ENCODE results near the gene KIF1C.
"Not testable (repeated sequence)": the region's sequence is repeated elsewhere in the genome, so short reads cannot be mapped to it uniquely, and the experiment has no call there.

The KIF1C gene

GRCh38 chr17:4999430-5000093 lies 1.8 kb downstream of the KIF1C start:
- in situ Hi-C loops (cut with HindIII; ENCODE audit: low sequenced_read_pairs), result no loop called here

- in situ Hi-C loops (cut with HindIII; ENCODE audit: low sequenced_read_pairs), result no loop called here
Observed at GRCh38 chr17:5000237-5000639, 2.5 kb downstream of the KIF1C start.

- in situ Hi-C loops (cut with HindIII; ENCODE audit: low sequenced_read_pairs), result no loop called here
Observed at GRCh38 chr17:5002121-5002788, 4.5 kb downstream of the KIF1C start.

- in situ Hi-C loops (cut with HindIII; ENCODE audit: low sequenced_read_pairs), result no loop called here
Observed at GRCh38 chr17:5003214-5003867, 5.6 kb downstream of the KIF1C start.

- in situ Hi-C loops (cut with HindIII; ENCODE audit: low sequenced_read_pairs), result no loop called here
Observed at GRCh38 chr17:5011928-5012327, 14.2 kb downstream of the KIF1C start.

GRCh38 chr17:5014357-5014756 lies 16.6 kb downstream of the KIF1C start:
- in situ Hi-C loops (cut with HindIII; ENCODE audit: low sequenced_read_pairs), result no loop called here

GRCh38 chr17:5019475-5019956 lies 21.8 kb downstream of the KIF1C start:
- in situ Hi-C loops (cut with HindIII; ENCODE audit: low sequenced_read_pairs), result no loop called here

GRCh38 chr17:5020502-5021023 lies 22.8 kb downstream of the KIF1C start:
- in situ Hi-C loops (cut with HindIII; ENCODE audit: low sequenced_read_pairs), result no loop called here

GRCh38 chr17:5022171-5022711 lies 24.5 kb downstream of the KIF1C start:
- in situ Hi-C loops (cut with HindIII; ENCODE audit: low sequenced_read_pairs), result no loop called here

GRCh38 chr17:5023588-5024147 lies 25.9 kb downstream of the KIF1C start:
- in situ Hi-C loops (cut with HindIII; ENCODE audit: low sequenced_read_pairs), result no loop called here

GRCh38 chr17:5024604-5025003 lies 26.9 kb downstream of the KIF1C start:
- in situ Hi-C loops (cut with HindIII; ENCODE audit: low sequenced_read_pairs), result no loop called here

GRCh38 chr17:5027299-5027698 lies 29.5 kb downstream of the KIF1C start:
- in situ Hi-C loops (cut with HindIII; ENCODE audit: low sequenced_read_pairs), result no loop called here

GRCh38 chr17:5027916-5028315 lies 30.2 kb downstream of the KIF1C start:
- in situ Hi-C loops (cut with HindIII; ENCODE audit: low sequenced_read_pairs), result no loop called here

- in situ Hi-C loops (cut with HindIII; ENCODE audit: low sequenced_read_pairs), result not testable (repeated sequence)
Observed at GRCh38 chr17:5030168-5030567, 32.4 kb downstream of the KIF1C start.

GRCh38 chr17:5031365-5032082 lies 33.8 kb downstream of the KIF1C start:
- in situ Hi-C loops (cut with HindIII; ENCODE audit: low sequenced_read_pairs), result no loop called here

- in situ Hi-C loops (cut with HindIII; ENCODE audit: low sequenced_read_pairs), result no loop called here
Observed at GRCh38 chr17:5032865-5033264, 35.1 kb downstream of the KIF1C start.

- in situ Hi-C loops (cut with HindIII; ENCODE audit: low sequenced_read_pairs), result no loop called here
Observed at GRCh38 chr17:5033352-5034015, 35.7 kb downstream of the KIF1C start.

- in situ Hi-C loops (cut with HindIII; ENCODE audit: low sequenced_read_pairs), result no loop called here
Observed at GRCh38 chr17:5034063-5034462, 36.3 kb downstream of the KIF1C start.

GRCh38 chr17:5034651-5035050 lies 36.9 kb downstream of the KIF1C start:
- in situ Hi-C loops (cut with HindIII; ENCODE audit: low sequenced_read_pairs), result no loop called here

- in situ Hi-C loops (cut with HindIII; ENCODE audit: low sequenced_read_pairs), result no loop called here
Observed at GRCh38 chr17:5035315-5035714, 37.6 kb downstream of the KIF1C start, which contains the start of gene SLC52A1. TSS of gene SLC52A1 (minus strand) at chr17:5035426. CDS start at chr17:5034606, 820 bp downstream.
